ENCODE results near the gene CYP4F22. TPM values are rescaled to one million over a fixed set of nuclear protein-coding genes. Genes with fewer than 3 reads are reported as not detected.

Gene CYP4F22
- total and polyA plus RNA-seq, 2 of the 8 experiments (the other 6 are each of a cell fraction or from before 2014, with no cell fraction given), result not detected

DNA sequence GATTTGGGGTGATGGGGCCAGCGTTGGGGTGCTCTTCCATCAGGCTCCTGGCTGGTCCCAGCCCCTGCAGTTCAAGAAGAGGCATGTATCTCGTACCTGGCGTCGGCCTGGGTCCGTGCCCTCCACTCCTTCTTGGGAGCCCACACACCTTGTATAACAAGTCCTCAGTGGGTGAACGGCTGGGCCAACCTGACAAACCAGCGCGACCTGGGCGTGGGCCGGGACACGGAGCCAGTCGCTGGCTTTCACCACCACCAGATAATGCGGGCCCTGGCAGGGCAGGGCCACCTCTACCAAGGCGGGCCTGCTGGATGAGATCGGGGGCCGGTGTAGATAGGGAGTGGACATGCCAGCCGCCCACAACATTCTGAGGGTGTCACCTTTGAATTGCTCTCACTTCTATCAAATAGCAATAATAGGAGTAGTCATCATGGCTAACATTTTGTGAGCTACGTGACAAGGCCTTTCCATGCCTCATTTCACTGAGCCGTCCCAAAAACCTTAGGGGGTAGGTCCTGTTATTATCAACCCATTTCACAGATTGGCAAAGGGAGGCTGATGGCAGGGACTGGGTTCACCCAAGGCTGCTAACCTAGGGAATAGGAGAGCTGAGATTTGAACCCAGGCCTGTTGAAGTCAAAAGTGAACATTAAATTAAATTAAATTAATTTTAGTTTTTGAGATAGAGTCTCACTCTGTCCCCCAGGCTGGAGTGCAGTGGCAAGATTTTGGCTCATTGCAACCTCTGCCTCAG lies 3.5 kb downstream of the CYP4F22 start:
- Histone ChIP-seq H4K20me1 (replicated peaks in 1 of 2; ENCODE audit: control insufficient read depth in 1 of 2, insufficient read depth in 2 of 2, low read length in 2 of 2) (no peaks in the 10 kb centered on the region), H3K36me3 (ENCODE audit: control insufficient read depth in 2 of 4, insufficient read depth in 4 of 4, low read length in 3 of 4) (no peaks in the 10 kb centered on the region), H4K91ac (replicated peaks; ENCODE audit: insufficient read length, low read length) (no peak overlapping the region), H3K14ac (ENCODE audit: insufficient read length) (no peak overlapping the region), H3K4me3 (ENCODE audit: extremely low read depth in 1 of 4, insufficient read depth in 2 of 4, low read depth in 3 of 4, low read length in 4 of 4) (no peak overlapping the region), H3K4ac (replicated peaks; ENCODE audit: insufficient read length, low read depth, low read length) (no peak overlapping the region), H2BK120ac (replicated peaks; ENCODE audit: low read depth, low read length) (no peak overlapping the region), H3K27ac (ENCODE audit: low read depth, low read length) (no peak overlapping the region), H3K4me1 (replicated peaks in 1 of 4; ENCODE audit: control insufficient read depth in 3 of 4, insufficient read depth in 4 of 4, low read length in 3 of 4) (no peaks in the 10 kb centered on the region; a peak in 1 of 7 replicates), H3K79me2 (ENCODE audit: control insufficient read depth in 1 of 2, insufficient read depth in 2 of 2, low read length in 2 of 2) (no peaks in the 10 kb centered on the region), H2AK5ac (ENCODE audit: low read depth, low read length) (no peak overlapping the region), H3K9me3 (ENCODE audit: insufficient read depth in 2 of 2, low read depth in 1 of 2, low read length in 1 of 2) (peaks cover 45 to 69% of the 10 kb centered on the region in 2 experiments), H2BK15ac (ENCODE audit: low read length) (no peak overlapping the region), H4K8ac (ENCODE audit: extremely low read depth, insufficient read depth, low read length) (no peak overlapping the region), H3K4me2 (ENCODE audit: insufficient read depth in 1 of 2, low read depth in 2 of 2, low read length in 2 of 2) (no peak overlapping the region), H2AFZ (ENCODE audit: low read length) (no peak overlapping the region), H3K27me3 (replicated peaks in 1 of 4; ENCODE audit: control insufficient read depth in 3 of 4, extremely low read depth in 1 of 4, insufficient read depth in 3 of 4, low read length in 3 of 4) (no peaks in the 10 kb centered on the region), H3K79me1 (ENCODE audit: low read depth, low read length) (no peaks in the 10 kb centered on the region), H3K56ac (replicated peaks; ENCODE audit: insufficient read length, low read depth, low read length) (no peak overlapping the region), H3K23ac (ENCODE audit: insufficient read length) (no peak overlapping the region), H3K23me2 (ENCODE audit: low read depth, low read length) (no peaks in the 10 kb centered on the region), H3K18ac (ENCODE audit: extremely low read depth, low read length) (no peak overlapping the region), H2BK20ac (ENCODE audit: low read length) (no peak overlapping the region), H2BK5ac (ENCODE audit: low read depth, low read length) (no peak overlapping the region), H4K5ac (ENCODE audit: insufficient read length, low read depth, low read length) (no peak overlapping the region), H2BK12ac (ENCODE audit: low read depth, low read length) (no peak overlapping the region), H3K9ac (replicated peaks in 1 of 4; ENCODE audit: extremely low read depth in 1 of 4, low read depth in 3 of 4, low read length in 3 of 4) (no peak overlapping the region)
- WGBS, 2 experiments (ENCODE audit: extremely low coverage in 1 of 2, insufficient coverage in 1 of 2, insufficient read length in 1 of 2, insufficient replicate concordance in 2 of 2, low coverage in 1 of 2, low lambda C conversion rate in 2 of 2, missing lambda C conversion rate in 1 of 2), result 81% methylated on average over 19 of the region's 19 CpGs; no CpG with 5 or more reads in 1 of the 2 experiments
- no peak for TF ChIP-seq KDM5A (IDR thresholded peaks at IDR 0.05; ENCODE audit: low read length)
- TF ChIP-seq SP1 (IDR thresholded peaks at IDR 0.05; ENCODE audit: low read depth, low read length), result no peak
- no peak for TF ChIP-seq CREB1 (IDR thresholded peaks at IDR 0.05)
- no peak for TF ChIP-seq TBP (IDR thresholded peaks at IDR 0.05; ENCODE audit: low read depth, low read length)
- TF ChIP-seq RBBP5 (IDR thresholded peaks at IDR 0.05; ENCODE audit: borderline replicate concordance, low read depth, low read length), result no peak
- no peak for TF ChIP-seq CHD1 (IDR thresholded peaks at IDR 0.05; ENCODE audit: low read depth, low read length)
- TF ChIP-seq CBX5 (IDR thresholded peaks at IDR 0.05; ENCODE audit: low read depth, low read length), result no peak
- TF ChIP-seq, protein P1, sequence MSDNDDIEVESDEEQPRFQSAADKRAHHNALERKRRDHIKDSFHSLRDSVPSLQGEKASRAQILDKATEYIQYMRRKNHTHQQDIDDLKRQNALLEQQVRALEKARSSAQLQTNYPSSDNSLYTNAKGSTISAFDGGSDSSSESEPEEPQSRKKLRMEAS (IDR thresholded peaks at IDR 0.05), result no peak
- TF ChIP-seq JUN (IDR thresholded peaks at IDR 0.05; ENCODE audit: low read depth, low read length), result no peak
- TF ChIP-seq SRF (IDR thresholded peaks at IDR 0.05; ENCODE audit: low read depth, low read length), result no peak
- TF ChIP-seq ZNF274 (IDR thresholded peaks at IDR 0.05; ENCODE audit: borderline replicate concordance, extremely low read depth, low read length), result no peak
- no peak for TF ChIP-seq CBX8 (IDR thresholded peaks at IDR 0.05; ENCODE audit: borderline replicate concordance, low read depth, low read length)
- no peak for TF ChIP-seq TAF7 (optimal IDR thresholded peaks at IDR 0.05; ENCODE audit: borderline replicate concordance, low read depth, low read length)
- no peak for TF ChIP-seq SP2 (IDR thresholded peaks at IDR 0.05; ENCODE audit: low read length)
- DNase-seq (ENCODE audit: low read depth in 1 of 2, low spot score in 2 of 2) (no peak), FAIRE-seq (no peak)
- CTCF ChIA-PET (ENCODE audit: partially characterized antibody), result interaction anchor here (0.6 kb wide), 1 partner anchor 969 kb away, joined by 3 read pairs; no protein-coding TSS in a partner anchor
- POLR2A ChIA-PET (ENCODE audit: partially characterized antibody), result no interaction called here
